Ovary (tissue), 3 donors: ENCODE measurements around the gene SHISA2.

ENCODE experiments used
- CTCF ChIP-seq, 3 donors: fragments of 450-650 bp in 2 of 3; fragments of 200-600 bp in 1 of 3; IDR thresholded peaks; one replicate each; pipeline versions ENCODE4 v1.5.1 to v1.8.0; 2016 to 2022; ENCODE audit warnings: antibody characterized with exemption in 3 of 3, mild to moderate bottlenecking in 1 of 3
- EP300 ChIP-seq: sonication (generic); formaldehyde crosslinking; IDR thresholded peaks from one replicate; pipeline ENCODE4 v1.6.1; 2017; ENCODE audit warnings: antibody characterized with exemption
- POLR2A ChIP-seq: fragments of 450-650 bp; IDR thresholded peaks from one replicate; pipeline ENCODE4 v1.6.1; 2017; ENCODE audit warnings: antibody characterized with exemption, mild to moderate bottlenecking, moderate library complexity
- donor health status: DM: no; HTN: no; CAD: no.

GRCh38 chr13:26075498-26075897 is 23.7 kb upstream of the SHISA2 start:
- TF ChIP-seq CTCF (IDR thresholded peaks at IDR 0.05) = no peak
- TF ChIP-seq POLR2A = no peak
- no peak for TF ChIP-seq EP300
